A549 (cell line): ENCODE results near the gene MYH13. TPM values are rescaled to one million over a fixed set of nuclear protein-coding genes. Genes with fewer than 3 reads are reported as not detected.

Experiments used
- ATAC-seq, 2 experiments: fragments of 200-7000 bp in 1 of 2; fragments of >200 bp in 1 of 2; cut with Nextera tagmentation in 1 of 2; cut with Tn5 transposase in 1 of 2; 3 replicates each; pipeline versions ENCODE4 v1.8.0 to v1.9.1; 2018 to 2020; ENCODE audit warnings: mild to moderate bottlenecking in 1 of 2, moderate library complexity in 1 of 2
- CTCF ChIA-PET: fragments of 300-600 bp; sonication (Branson Sonifier 250); formaldehyde crosslinking; extraction: SDS; loops from one replicate; lab custom pipeline; 2021; ENCODE audit warnings: antibody characterized with exemption, inconsistent platforms; lab: Yijun Ruan, JAX
- POLR2A ChIA-PET: fragments of 350-600 bp; formaldehyde crosslinking; extraction: SDS; loops from one replicate; lab custom pipeline; 2021; ENCODE audit warnings: antibody characterized with exemption, inconsistent platforms; lab: Yijun Ruan, JAX
- DNase-seq, 2 experiments: peaks; one replicate each; pipeline versions ENCODE4 v3.0.0 to v3.0.0-alpha.2; 2011 to 2016; ENCODE audit warnings: low read depth in 1 of 2, low spot score in 1 of 2
- FAIRE-seq: peaks from 2 replicates; lab custom pipeline; 2011; peaks lifted over from hg19 to GRCh38; lab: Jason Lieb, UNC
- H3K27ac ChIP-seq, 2 experiments: fragments of >200 bp; sonication (Bioruptor Twin); formaldehyde crosslinking; 3 replicates each; pipeline ENCODE4 v1.5.1; 2016 to 2017
- H3K4me1 ChIP-seq: fragments of >200 bp; sonication (Bioruptor Twin); formaldehyde crosslinking; 3 replicates; pipeline ENCODE4 v1.6.1; 2016
- H3K4me2 ChIP-seq: fragments of >200 bp; sonication (Bioruptor Twin); formaldehyde crosslinking; 3 replicates; pipeline ENCODE4 v1.6.1; 2016
- H3K4me3 ChIP-seq: fragments of >200 bp; sonication (Bioruptor Twin); formaldehyde crosslinking; 3 replicates; pipeline ENCODE4 v1.5.1; 2016
- H3K9me3 ChIP-seq: fragments of >200 bp; sonication (Bioruptor Twin); formaldehyde crosslinking; 3 replicates; pipeline ENCODE4 v1.6.1; 2016
- CEBPB ChIP-seq, 2 experiments: fragments of >200 bp in 1 of 2; sonication (Bioruptor Twin) in 1 of 2; formaldehyde crosslinking in 1 of 2; IDR thresholded peaks; 2 replicates each; pipeline ENCODE4 v1.6.1; 2012 to 2016
- CHD2 ChIP-seq: fragments of 150-350 bp; IDR thresholded peaks from 2 replicates; pipeline ENCODE4 v1.6.1; 2014; ENCODE audit warnings: low read length; ENCODE audit not compliant: partially characterized antibody
- EHMT2 ChIP-seq: fragments of 200-600 bp; sonication (generic); IDR thresholded peaks from 2 replicates; pipeline ENCODE4 v1.6.1; 2016; ENCODE audit warnings: antibody characterized with exemption, low read depth, mild to moderate bottlenecking, moderate library complexity
- EP300 ChIP-seq, 2 experiments: fragments of >200 bp; sonication (Bioruptor Twin); formaldehyde crosslinking; IDR thresholded peaks; 2 replicates in 1 of 2; 3 replicates in 1 of 2; pipeline ENCODE4 v1.6.1; 2016 to 2017
- HDAC2 ChIP-seq: fragments of 200-600 bp; sonication (generic); IDR thresholded peaks from 2 replicates; pipeline ENCODE4 v1.6.1; 2016
- HOXB13 ChIP-seq: fragments of 250-450 bp; sonication (Bioruptor Pico); IDR thresholded peaks from 2 replicates; pipeline ENCODE4 v1.5.0; 2020; ENCODE audit warnings: low read depth, mild to moderate bottlenecking, moderate library complexity
- JUN ChIP-seq, 2 experiments: fragments of >200 bp; sonication (Bioruptor Twin); formaldehyde crosslinking; IDR thresholded peaks; 2 replicates in 1 of 2; 3 replicates in 1 of 2; pipeline ENCODE4 v1.6.1; 2016 to 2017
- JUNB ChIP-seq: fragments of >200 bp; sonication (Bioruptor Twin); formaldehyde crosslinking; IDR thresholded peaks from 2 replicates; pipeline ENCODE4 v1.6.1; 2016
- KDM1A ChIP-seq: fragments of 200-600 bp; sonication (generic); IDR thresholded peaks from 2 replicates; pipeline ENCODE4 v1.6.1; 2016; ENCODE audit warnings: low read depth, mild to moderate bottlenecking
- PHF8 ChIP-seq: fragments of 200-600 bp; sonication (generic); IDR thresholded peaks from 2 replicates; pipeline ENCODE4 v1.6.1; 2016; ENCODE audit warnings: low read depth, mild to moderate bottlenecking, antibody characterized with exemption, moderate library complexity, borderline replicate concordance
- RAD21 ChIP-seq, 2 experiments: fragments of >200 bp in 1 of 2; sonication (Bioruptor Twin) in 1 of 2; formaldehyde crosslinking in 1 of 2; IDR thresholded peaks in 1 of 2; conservative IDR thresholded peaks in 1 of 2; 2 replicates in 1 of 2; 3 replicates in 1 of 2; pipeline ENCODE4 v1.6.1; 2012 to 2018; ENCODE audit warnings: inconsistent platforms in 1 of 2
- RARB ChIP-seq: fragments of 250-450 bp; sonication (Bioruptor Pico); IDR thresholded peaks from 2 replicates; pipeline ENCODE4 v1.8.0; 2021; ENCODE audit warnings: mild to moderate bottlenecking, moderate library complexity
- RNF2 ChIP-seq: fragments of 200-600 bp; sonication (generic); IDR thresholded peaks from 2 replicates; pipeline ENCODE4 v1.6.1; 2016; ENCODE audit warnings: low read depth, mild to moderate bottlenecking, antibody characterized with exemption, moderate library complexity, borderline replicate concordance
- SMC3 ChIP-seq: fragments of >200 bp; sonication (Bioruptor Twin); formaldehyde crosslinking; IDR thresholded peaks from 3 replicates; pipeline ENCODE4 v1.6.1; 2018; ENCODE audit warnings: inconsistent platforms
- TP53 ChIP-seq: fragments of 250-450 bp; sonication (Bioruptor Pico); IDR thresholded peaks from 2 replicates; pipeline ENCODE4 v1.5.0; 2021; ENCODE audit warnings: mild to moderate bottlenecking, moderate library complexity
- ZFP36 ChIP-seq: fragments of 450-650 bp; IDR thresholded peaks from 2 replicates; pipeline ENCODE4 v1.6.1; 2014; ENCODE audit warnings: borderline replicate concordance; ENCODE audit not compliant: partially characterized antibody
- ZNF302 ChIP-seq: fragments of 250-450 bp; sonication (Bioruptor Pico); IDR thresholded peaks from 2 replicates; pipeline ENCODE4 v1.9.0; 2021; ENCODE audit warnings: inconsistent platforms, mild to moderate bottlenecking, moderate library complexity
- WGBS: methylation state at CpG from one replicate; pipeline ENCODE4 v1.1.6; 2017; ENCODE audit errors: missing lambda C conversion rate; 5-methylcytosine and 5-hydroxymethylcytosine counted together
- polyA plus RNA-seq, 4 experiments: library from polyadenylated mRNA; depleted of rRNA in 3 of 4; stranded (reverse); fragments of >200 nt; fragmentation: RNase III in 1 of 4; extraction: RNeasy Plus Mini Kit Qiagen cat#74134 plus additional on column Dnase treatment in 1 of 4; gene quantifications; 2 replicates in 3 of 4; 3 replicates in 1 of 4; pipeline ENCODE4 v1.2.3, GENCODE V29; 2011 to 2017
- TF ChIP-seq, protein P1 (sequence below): fragments of >200 bp; sonication (Bioruptor Twin); formaldehyde crosslinking; IDR thresholded peaks from 2 replicates; pipeline ENCODE4 v1.6.1; 2016
- TF ChIP-seq, protein P2 (sequence below): IDR thresholded peaks from 2 replicates; pipeline ENCODE4 v1.6.1; 2012
- TF ChIP-seq, protein P3 (sequence below): fragments of 250-450 bp; sonication (Bioruptor Pico); IDR thresholded peaks from 2 replicates; pipeline ENCODE4 v1.5.0; 2020; ENCODE audit warnings: low read depth, mild to moderate bottlenecking, moderate library complexity
- TF ChIP-seq, protein P4 (sequence below): IDR thresholded peaks from 2 replicates; pipeline ENCODE4 v1.6.1; 2012

Gene MYH13
- polyA plus RNA-seq, 2 of the 4 experiments (the other 2 are of a cell fraction): not detected

DNA sequence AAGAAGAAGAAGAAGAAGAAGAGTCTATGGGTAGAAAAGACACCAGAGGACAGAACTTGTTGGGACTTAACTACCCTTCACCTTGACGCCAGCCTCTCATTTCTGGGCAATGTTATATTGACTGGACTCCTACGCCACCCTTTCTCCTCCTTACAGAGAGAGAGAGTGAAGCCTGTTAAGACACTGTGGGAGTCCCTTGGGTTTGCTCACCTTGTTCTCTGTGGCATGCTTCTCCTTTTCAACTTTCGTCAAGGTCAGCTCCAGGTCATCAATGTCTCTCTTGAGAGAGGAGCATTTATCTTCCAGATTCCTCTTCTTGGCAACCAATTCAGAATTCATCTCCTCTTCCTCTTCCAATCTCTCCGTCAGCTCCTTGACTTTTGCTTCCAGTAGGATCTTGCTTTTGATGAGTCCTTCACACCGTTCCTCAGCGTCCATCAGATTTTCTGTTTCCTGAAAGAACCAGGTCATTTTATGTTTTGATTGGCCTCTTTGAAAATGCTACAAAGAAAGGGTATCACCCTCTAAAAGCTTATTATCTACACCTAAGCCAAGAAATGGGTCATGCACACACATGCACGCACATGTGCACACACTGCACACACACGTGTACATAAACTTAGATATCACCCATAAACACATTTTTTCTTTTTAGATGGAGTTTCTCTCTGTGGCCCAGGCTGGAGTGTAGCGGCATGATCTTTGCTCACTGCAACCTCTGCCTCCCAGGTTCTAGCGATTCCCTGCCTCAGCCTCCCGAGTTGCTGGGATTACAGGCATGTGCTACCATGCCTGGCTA, 48.8 kb downstream of the MYH13 start (continued):
- TF ChIP-seq JUN (IDR thresholded peaks at IDR 0.05): no peak
- TF ChIP-seq KDM1A: no peak
- no peak for TF ChIP-seq RAD21 (conservative IDR thresholded peaks at IDR 0.05 in 1 of 2, IDR thresholded peaks at IDR 0.05 in 1 of 2)
- TF ChIP-seq RNF2: no peak
- TF ChIP-seq, protein P1, sequence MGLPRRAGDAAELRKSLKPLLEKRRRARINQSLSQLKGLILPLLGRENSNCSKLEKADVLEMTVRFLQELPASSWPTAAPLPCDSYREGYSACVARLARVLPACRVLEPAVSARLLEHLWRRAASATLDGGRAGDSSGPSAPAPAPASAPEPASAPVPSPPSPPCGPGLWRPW: no peak
- TF ChIP-seq JUNB: no peak
- TF ChIP-seq, all 56 proteins: peak for 0

DNA sequence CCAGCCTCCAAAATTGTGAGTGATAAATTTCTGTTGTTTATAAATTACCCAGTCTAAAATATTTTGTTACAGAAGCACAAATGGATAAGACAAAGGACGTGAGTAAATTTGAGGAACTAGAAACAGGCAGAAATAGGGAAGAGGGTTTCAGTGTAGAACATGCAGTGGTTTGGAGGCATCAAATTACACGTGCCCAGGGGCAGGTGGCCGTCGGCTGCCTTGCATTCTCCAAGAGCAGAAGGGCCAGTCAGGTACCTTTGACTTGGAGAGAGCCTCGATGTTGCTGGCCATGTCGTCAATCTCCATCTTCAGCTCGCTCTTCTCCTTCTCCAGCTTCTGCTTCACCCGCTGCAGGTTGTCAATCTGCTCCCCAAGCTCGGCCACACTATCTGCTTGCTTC, 54.3 kb downstream of the MYH13 start:
- H3K4me3 ChIP-seq: no peak overlapping the region
- CTCF ChIA-PET: interaction anchor here (1.3 to 29.1 kb wide), 3 partner anchors 8 to 297 kb away, joined by 5 to 614 read pairs (median 29); no protein-coding TSS in a partner anchor
- no peaks in the 10 kb centered on the region for H3K4me1 ChIP-seq
- DNase-seq (no peak), FAIRE-seq (no peak), ATAC-seq (no peak)
- POLR2A ChIA-PET: no interaction called here
- no peak overlapping the region for H3K4me2 ChIP-seq
- no peaks in the 10 kb centered on the region for H3K9me3 ChIP-seq
- WGBS: 34% methylated on average over 9 of the region's 9 CpGs
- no peak overlapping the region for H3K27ac ChIP-seq
- TF ChIP-seq, protein P1: no peak
- TF ChIP-seq PHF8 (no peak), SMC3 (no peak), CEBPB (IDR thresholded peaks at IDR 0.05) (no peak), ZNF302 (CRISPR knock-in tag) (no peak), EHMT2 (no peak), RARB (CRISPR knock-in tag) (no peak), ZFP36 (no peak), JUN (IDR thresholded peaks at IDR 0.05) (no peak), HOXB13 (no peak), TP53 (CRISPR knock-in tag) (no peak), CHD2 (no peak), RNF2 (no peak), HDAC2 (no peak), EP300 (IDR thresholded peaks at IDR 0.05) (no peak)
- TF ChIP-seq, protein P2, sequence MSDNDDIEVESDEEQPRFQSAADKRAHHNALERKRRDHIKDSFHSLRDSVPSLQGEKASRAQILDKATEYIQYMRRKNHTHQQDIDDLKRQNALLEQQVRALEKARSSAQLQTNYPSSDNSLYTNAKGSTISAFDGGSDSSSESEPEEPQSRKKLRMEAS: no peak
- TF ChIP-seq, protein P3, sequence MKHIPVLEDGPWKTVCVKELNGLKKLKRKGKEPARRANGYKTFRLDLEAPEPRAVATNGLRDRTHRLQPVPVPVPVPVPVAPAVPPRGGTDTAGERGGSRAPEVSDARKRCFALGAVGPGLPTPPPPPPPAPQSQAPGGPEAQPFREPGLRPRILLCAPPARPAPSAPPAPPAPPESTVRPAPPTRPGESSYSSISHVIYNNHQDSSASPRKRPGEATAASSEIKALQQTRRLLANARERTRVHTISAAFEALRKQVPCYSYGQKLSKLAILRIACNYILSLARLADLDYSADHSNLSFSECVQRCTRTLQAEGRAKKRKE: no peak

DNA sequence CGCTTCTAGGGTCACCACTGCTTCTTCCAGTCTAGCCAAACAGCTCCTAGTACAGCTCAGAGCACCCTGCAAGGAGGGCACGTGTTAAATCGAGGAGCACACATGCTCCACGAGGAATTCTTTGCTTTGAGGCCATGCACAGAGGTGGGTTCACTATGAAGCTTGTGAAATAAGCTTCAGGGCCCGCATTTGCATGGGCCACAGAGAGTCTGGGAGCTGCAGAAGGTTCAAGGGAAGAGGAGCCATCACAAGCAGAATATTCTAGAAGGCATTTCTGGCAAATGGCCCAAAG, 55.3 kb downstream of the MYH13 start:
- DNase-seq (no peak), FAIRE-seq (no peak)
- WGBS: 17% methylated on average over 5 of the region's 5 CpGs
- ChIA-PET CTCF (interaction anchor here (0.5 to 29.1 kb wide), 11 partner anchors 9 to 444 kb away, joined by 3 to 614 read pairs (median 3); no protein-coding TSS in a partner anchor), POLR2A (no interaction called here)
- H3K4me2 ChIP-seq: 0 out of 3 replicates have a peak overlapping the region, but pooled peaks have one; percentile 9
- no peaks in the 10 kb centered on the region for H3K9me3 ChIP-seq
- H3K4me1 ChIP-seq: no peaks in the 10 kb centered on the region
- TF ChIP-seq, protein P4, sequence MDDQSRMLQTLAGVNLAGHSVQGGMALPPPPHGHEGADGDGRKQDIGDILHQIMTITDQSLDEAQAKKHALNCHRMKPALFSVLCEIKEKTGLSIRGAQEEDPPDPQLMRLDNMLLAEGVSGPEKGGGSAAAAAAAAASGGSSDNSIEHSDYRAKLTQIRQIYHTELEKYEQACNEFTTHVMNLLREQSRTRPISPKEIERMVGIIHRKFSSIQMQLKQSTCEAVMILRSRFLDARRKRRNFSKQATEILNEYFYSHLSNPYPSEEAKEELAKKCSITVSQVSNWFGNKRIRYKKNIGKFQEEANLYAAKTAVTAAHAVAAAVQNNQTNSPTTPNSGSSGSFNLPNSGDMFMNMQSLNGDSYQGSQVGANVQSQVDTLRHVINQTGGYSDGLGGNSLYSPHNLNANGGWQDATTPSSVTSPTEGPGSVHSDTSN: no peak
- TF ChIP-seq, protein P2: 0 out of 2 replicates have a peak, but pooled peaks have one; percentile 16
- TF ChIP-seq, all 56 proteins: peak for 1
- Histone ChIP-seq H3K27ac (no peak overlapping the region), H3K4me3 (no peak overlapping the region)
- ATAC-seq: no peak; a peak in 1 of 6 replicates
